Right atrium auricular region (tissue), 2 donors: ENCODE measurements around the gene FRMD6. TPM values are rescaled to one million over a fixed set of nuclear protein-coding genes. Genes with fewer than 3 reads are reported as not detected.
A peak's percentile ranks its signal among the peaks of the same experiment; 100 is the strongest.

ENCODE experiments used
- DNase-seq: peaks from one replicate; pipeline ENCODE4 v3.0.0-alpha.2; 2019; ENCODE audit warnings: low spot score
- H3K27ac ChIP-seq, 2 donors: fragments of 200-600 bp; sonication (generic); 1 replicate in 1 of 2; 2 replicates in 1 of 2; pipeline ENCODE4 v1.5.1; 2016 to 2019
- H3K27me3 ChIP-seq, 2 donors: fragments of 200-600 bp; sonication (generic); one replicate each; pipeline versions ENCODE4 v1.5.1 to v1.6.0; 2017 to 2019
- H3K36me3 ChIP-seq: fragments of 200-600 bp; sonication (generic); one replicate; pipeline ENCODE4 v1.5.1; 2016
- H3K4me1 ChIP-seq, 2 donors: fragments of 200-600 bp; sonication (generic); one replicate each; pipeline versions ENCODE4 v1.5.1 to v1.6.0; 2017 to 2019
- H3K4me3 ChIP-seq, 2 donors: fragments of 200-600 bp; sonication (generic); 1 replicate in 1 of 2; 2 replicates in 1 of 2; pipeline ENCODE4 v1.5.1; 2017 to 2019; ENCODE audit warnings: mild to moderate bottlenecking in 1 of 2, moderate library complexity in 1 of 2
- H3K9me3 ChIP-seq, 2 donors: fragments of 200-600 bp; sonication (generic); one replicate each; pipeline ENCODE4 v1.5.1; 2019
- total RNA-seq, 2 donors: library from RNA; depleted of rRNA; stranded (reverse); fragments of >200 nt; gene quantifications; one replicate each; pipeline ENCODE4 v1.1.0, GENCODE V29; 2016
- TF ChIP-seq, protein P1 (sequence below), 2 donors: fragments of 200-600 bp; sonication (generic); IDR thresholded peaks; one replicate each; pipeline ENCODE4 v1.5.1; 2019; ENCODE audit warnings: antibody characterized with exemption in 2 of 2

The FRMD6 gene
- total RNA-seq, 2 donors from 2014 or later: 7.2 to 7.9 TPM

DNA sequence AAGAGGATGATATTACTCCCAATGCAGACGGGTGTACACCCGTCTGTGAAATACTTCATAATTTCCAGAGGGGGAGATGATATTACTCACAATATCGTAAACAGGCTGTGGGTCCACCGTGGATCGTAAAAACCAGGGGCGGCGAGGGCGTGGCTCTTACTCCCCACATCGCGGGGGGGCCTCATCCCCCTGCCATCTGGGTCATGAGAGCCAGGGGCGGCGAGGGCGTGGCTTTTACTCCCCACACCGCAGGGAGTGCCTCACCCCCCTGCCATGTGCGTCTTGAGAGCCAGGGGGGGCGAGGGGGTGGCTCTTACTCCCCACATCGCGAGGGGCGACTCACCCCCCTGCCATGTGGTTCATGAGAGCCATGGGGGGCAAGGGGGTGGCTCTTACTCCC, 122.5 kb downstream of the FRMD6 start:
- DNase-seq: no peak
- H3K36me3 ChIP-seq: no peaks in the 10 kb centered on the region
- H3K4me3 ChIP-seq: no peak overlapping the region
- TF ChIP-seq, protein P1, sequence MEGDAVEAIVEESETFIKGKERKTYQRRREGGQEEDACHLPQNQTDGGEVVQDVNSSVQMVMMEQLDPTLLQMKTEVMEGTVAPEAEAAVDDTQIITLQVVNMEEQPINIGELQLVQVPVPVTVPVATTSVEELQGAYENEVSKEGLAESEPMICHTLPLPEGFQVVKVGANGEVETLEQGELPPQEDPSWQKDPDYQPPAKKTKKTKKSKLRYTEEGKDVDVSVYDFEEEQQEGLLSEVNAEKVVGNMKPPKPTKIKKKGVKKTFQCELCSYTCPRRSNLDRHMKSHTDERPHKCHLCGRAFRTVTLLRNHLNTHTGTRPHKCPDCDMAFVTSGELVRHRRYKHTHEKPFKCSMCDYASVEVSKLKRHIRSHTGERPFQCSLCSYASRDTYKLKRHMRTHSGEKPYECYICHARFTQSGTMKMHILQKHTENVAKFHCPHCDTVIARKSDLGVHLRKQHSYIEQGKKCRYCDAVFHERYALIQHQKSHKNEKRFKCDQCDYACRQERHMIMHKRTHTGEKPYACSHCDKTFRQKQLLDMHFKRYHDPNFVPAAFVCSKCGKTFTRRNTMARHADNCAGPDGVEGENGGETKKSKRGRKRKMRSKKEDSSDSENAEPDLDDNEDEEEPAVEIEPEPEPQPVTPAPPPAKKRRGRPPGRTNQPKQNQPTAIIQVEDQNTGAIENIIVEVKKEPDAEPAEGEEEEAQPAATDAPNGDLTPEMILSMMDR (IDR thresholded peaks at IDR 0.05): no peak
- no peaks in the 10 kb centered on the region for H3K9me3 ChIP-seq
- H3K27ac ChIP-seq: no peak overlapping the region
- H3K4me1 ChIP-seq: peaks cover 0 to 4% of the 10 kb centered on the region in 2 donors
- no peaks in the 10 kb centered on the region for H3K27me3 ChIP-seq

DNA sequence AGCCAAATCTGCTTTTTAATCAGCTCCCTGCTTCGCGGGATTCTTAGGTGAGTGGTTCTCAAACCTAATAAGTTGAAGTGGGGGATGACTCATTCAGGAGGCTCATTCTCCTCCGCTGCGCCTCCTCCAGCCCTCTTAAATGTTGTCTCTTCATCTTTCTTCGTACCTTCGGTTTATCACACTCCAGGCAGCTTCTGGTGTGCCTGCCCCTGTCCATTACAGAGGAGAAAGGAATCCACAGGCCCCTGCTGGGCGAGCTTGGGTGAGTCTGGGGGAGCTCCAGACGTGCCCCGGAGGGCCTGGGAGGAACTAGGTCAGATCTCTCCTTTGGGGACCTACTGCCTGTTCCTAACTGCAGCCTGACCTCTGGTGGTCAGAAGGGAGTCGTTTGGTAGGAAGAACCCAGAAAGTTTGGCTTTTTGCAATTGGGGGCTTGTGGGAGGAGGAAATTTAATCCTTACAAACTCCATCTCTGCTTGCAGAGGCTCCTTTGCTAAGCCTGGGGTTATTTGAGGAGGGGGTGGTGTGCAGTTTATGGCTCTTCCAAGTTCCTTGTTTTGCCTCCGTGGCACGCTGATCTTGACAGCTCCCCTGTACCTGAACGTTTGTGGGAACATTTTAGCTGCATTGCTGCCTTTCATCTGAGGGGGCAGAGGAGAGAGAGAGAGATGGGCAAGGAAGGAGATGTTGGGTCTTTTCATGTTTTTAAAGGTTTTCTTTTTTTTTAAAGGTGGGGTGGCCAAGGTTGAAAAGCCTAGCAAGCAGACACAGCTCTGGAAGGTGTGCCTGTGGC, 124.6 kb downstream of the FRMD6 start:
- TF ChIP-seq, protein P1 (IDR thresholded peaks at IDR 0.05): peak; percentile 36 to 72
- H3K9me3 ChIP-seq: no peaks in the 10 kb centered on the region
- peak; percentile 64 for DNase-seq
- no peaks in the 10 kb centered on the region for H3K36me3 ChIP-seq
- H3K27ac ChIP-seq: no peak overlapping the region
- H3K4me1 ChIP-seq: peaks cover 0 to 10% of the 10 kb centered on the region in 2 donors
- H3K4me3 ChIP-seq: peak overlapping the region in 1 of 2 donors; percentile 14
- no peaks in the 10 kb centered on the region for H3K27me3 ChIP-seq

DNA sequence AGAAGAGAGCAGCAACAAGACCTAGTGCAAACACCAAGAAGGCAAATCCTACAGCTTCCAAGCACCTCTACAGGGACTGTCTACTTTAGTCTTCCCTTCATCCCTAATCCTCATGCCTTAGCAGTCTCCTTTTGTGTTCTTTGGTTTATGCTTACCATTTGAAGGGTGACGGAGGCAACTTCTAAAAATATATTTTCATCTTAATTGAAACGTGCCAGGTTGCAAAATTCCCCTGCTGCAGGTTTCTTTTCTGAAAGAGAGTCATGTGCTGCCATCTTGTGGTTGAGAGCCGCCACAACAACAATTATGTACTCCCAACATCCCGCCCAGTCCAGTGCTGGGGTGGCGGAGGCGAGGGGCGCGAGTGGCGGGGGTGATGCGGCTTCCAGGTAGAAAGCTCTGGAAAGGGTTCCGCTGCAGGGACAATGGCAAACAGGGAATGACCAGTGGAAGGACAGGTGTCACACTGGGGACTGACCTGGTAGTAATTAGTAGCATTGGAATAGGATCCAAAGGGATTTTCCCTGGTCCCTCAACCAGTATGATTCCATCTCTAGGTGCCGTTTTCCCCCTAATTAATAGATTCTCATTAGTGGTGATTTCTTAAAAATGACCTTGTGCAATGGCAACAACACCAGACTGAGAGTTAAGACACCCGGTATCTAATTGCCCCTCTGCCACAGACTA, 128.4 kb downstream of the FRMD6 start:
- H3K4me1 ChIP-seq: peaks cover 0 to 10% of the 10 kb centered on the region in 2 donors
- no peak overlapping the region for H3K27ac ChIP-seq
- H3K9me3 ChIP-seq: no peaks in the 10 kb centered on the region
- TF ChIP-seq, protein P1 (IDR thresholded peaks at IDR 0.05): peak; percentile 89 to 93
- no peak overlapping the region for H3K4me3 ChIP-seq
- H3K27me3 ChIP-seq: no peaks in the 10 kb centered on the region
- peak; percentile 85 for DNase-seq
- no peaks in the 10 kb centered on the region for H3K36me3 ChIP-seq

Other genes with a start within 250 kb of the FRMD6 start
- gene GNG2, start 208.7 kb downstream of the FRMD6 start, total RNA-seq: 1 to 10 TPM; 5.9 to 6.3 TPM